ENCODE data around the gene CHCHD5.
"Not testable (repeated sequence)": the region's sequence is repeated elsewhere in the genome, so short reads cannot be mapped to it uniquely, and the experiment has no call there.

CHCHD5 gene

DNA sequence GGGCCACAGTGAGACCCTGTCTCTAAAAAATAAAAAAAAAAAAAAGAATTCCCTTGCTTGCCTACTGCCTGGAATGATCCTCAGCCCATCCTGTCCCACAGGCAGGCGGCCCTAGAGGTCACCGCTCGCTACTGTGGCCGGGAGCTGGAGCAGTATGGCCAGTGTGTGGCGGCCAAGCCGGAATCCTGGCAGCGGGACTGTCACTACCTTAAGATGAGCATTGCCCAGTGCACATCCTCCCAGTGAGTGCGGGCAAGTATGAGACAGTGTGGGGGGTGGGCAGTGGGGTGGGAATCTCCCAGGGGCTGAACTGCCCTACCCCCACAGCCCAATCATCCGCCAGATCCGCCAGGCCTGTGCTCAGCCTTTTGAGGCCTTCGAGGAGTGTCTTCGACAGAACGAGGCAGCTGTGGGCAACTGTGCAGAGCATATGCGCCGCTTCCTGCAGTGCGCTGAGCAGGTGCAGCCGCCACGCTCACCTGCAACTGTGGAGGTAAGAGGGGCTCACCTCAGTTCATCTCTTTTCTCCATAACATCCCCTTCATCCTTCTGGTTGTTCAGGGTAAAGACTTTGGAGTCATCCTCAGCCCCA, 1.6 kb downstream of the CHCHD5 start:
- no peak for DNase-seq (ENCODE audit: low read depth in 2 of 3, low spot score in 2 of 3)

DNA sequence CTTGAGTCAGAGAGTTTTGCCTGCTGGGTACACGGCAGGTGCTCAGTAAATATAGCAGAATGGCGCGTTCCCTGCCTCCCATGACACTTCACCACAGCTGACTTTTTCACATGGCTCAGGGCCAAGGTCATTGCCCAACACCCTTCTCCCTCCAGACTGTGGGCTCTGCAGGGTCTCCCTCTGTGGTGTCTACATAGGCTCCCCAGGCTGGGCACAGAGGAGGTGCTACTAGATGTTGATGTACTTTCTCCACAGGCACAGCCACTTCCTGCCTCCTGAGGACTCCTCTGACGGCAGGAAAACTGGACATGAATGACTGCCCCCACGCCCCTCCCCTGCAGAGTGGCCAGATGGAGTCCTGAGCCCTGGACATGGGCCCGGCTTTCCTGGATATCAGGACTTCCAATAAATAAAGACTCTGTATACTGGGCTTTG, 4.2 kb downstream of the CHCHD5 start:
- no peak for DNase-seq (ENCODE audit: low read depth in 2 of 3, low spot score in 2 of 3)

DNA sequence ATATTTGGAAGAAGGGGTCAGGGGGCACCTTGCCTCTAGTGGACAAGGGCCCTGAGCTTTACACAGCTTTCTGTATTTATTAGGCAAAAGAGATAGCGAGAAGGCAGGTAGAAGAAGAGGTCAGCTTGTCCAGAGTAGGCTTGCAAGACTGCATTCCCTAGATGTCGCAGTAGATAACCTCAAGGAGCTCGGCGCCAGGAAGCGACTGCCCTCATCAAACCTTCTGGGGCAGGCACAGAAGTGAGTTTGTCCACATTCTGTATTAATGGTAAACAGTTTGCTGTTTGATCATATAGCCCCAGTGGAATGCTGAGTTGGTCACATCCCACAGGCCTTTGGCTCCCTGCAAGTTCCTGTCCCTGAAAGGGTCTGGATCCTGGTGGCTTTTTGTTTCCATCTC, 7.0 kb downstream of the CHCHD5 start:
- no peak for DNase-seq (ENCODE audit: low read depth in 2 of 3, low spot score in 2 of 3)

DNA sequence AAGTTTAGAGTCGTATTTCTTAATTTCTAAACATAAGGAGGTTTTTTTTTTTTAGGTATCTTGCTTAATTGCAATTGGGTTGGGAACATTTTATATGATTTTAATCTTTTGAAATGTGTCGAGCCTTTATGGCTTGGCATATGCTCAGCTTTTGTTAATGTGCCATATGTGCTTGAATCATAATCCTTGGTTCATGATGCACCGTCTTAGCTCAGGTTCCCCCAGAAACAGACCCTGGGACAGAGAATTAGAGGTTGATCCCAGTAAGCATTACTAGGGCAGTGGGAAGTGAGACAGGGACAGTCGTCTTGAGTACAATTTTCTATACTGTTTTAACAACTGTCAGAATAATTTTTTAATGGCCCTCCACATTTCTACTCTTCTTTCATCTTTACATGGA, 9.3 kb downstream of the CHCHD5 start:
- DNase-seq (ENCODE audit: low read depth in 2 of 3, low spot score in 2 of 3), result no peak

DNA sequence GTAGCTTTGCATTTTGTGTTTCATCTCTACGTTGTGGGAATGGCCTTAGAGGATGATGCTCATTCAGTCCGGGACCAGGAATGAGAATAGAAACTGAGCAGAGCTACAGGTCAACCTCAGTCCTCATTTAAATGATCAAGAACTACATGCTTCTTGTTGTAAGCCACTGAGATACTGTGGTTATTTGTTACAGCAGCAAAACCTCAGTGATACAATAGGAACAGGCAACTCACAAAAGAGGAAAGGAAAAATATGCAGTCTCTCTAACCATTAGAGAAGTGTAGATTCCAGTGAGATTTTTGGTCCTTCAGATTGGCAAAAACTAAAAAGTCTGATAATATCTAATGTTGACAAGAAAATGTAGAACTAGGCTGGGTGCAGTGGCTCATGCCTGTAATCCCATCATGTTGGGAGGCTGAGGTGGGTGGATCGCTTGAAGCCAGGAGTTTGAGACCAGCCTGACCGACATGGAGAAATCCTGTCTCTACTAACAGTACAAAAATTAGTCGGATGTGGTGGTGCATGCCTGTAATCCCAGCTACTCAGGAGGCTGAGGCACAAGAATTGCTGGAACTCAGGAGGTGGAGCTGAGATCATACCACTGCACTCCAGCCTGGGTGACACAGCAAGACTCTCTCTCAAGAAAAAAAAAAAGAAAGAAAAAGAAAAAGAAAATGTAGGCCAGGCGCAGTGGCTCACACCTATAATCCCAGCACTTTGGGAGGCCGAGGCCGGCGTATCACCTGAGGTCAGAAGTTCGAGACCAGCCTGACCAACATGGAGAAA, 13.3 kb downstream of the CHCHD5 start:
- no peak for DNase-seq (ENCODE audit: low read depth in 2 of 3, low spot score in 2 of 3)

DNA sequence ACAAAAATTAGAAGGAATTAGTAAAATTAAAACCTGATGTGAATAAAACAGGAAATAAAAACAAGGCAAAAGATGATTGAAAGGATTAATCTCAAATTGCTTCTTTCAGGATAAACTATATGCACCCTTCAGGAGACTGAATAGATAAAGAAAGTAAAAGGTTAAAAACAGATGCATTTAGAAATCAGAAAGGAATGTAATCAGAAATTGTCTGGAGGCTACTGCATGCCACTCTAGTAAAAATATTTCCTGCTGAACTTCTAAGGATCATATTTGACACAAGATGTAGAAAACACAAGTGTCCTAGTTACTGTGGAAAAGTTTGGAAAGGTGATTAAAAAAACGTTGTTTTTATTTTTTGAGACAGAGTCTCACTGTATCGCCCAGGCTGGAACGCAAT, 16.2 kb downstream of the CHCHD5 start:
- no peak for DNase-seq (ENCODE audit: low read depth in 2 of 3, low spot score in 2 of 3)

DNA sequence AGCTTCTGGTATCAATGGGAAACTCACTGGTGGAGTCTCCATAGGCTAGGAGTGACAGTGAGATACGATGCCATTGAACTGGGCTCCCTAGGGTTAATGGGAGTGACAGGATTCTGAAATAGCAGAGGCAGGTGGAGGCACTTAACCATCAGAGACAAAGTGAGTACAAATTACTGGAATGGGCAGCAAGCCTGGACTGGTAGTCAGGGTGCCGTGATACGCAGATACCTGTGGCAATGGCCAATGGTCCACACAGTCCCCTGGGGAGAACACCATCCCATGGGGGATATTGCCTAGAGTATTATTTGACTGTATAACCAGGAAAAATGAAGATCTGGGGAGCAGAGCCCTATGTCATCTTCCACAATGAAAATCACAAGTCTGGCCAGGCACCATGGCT, 17.3 kb downstream of the CHCHD5 start:
- DNase-seq (ENCODE audit: low read depth in 2 of 3, low spot score in 2 of 3), result no peak

DNA sequence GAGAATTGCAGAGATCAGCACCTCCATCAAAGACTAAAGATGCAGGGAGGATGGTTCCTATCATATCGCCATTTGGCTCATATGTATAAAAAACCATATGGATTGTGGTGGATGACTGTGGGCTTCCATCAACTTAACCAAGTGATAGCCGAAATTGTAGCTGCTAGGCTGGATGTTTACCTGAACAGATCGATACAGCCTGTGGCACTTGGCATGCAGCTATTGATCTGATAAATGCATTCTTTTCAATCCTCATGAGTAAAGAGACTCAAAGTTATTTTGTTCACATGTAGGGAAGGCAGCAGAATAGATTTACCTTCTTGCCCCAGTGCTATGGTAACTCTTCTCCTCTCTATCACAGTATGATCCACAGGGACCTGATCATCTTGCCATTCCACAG, 18.5 kb downstream of the CHCHD5 start:
- no peak for DNase-seq (ENCODE audit: low read depth in 2 of 3, low spot score in 2 of 3)

DNA sequence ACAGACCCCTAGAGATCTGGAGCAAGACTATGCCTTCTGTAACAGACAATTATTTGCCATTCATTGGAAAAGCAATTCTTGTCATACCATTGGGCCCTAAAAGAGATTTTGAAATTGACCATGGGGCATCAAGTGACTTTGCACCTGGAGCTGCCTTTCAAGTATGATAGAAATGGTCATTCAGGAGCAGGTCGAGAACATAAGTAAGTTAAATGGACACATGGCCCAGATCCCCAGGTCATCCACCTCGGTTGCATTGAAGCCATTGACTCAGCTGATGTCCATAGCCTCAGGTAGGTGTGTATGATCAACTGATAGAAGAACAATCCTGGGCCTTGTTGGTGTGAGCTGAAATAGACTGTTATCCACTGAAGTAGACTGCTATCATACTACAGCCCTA, 19.3 kb downstream of the CHCHD5 start:
- DNase-seq (ENCODE audit: low read depth in 2 of 3, low spot score in 2 of 3), result no peak

DNA sequence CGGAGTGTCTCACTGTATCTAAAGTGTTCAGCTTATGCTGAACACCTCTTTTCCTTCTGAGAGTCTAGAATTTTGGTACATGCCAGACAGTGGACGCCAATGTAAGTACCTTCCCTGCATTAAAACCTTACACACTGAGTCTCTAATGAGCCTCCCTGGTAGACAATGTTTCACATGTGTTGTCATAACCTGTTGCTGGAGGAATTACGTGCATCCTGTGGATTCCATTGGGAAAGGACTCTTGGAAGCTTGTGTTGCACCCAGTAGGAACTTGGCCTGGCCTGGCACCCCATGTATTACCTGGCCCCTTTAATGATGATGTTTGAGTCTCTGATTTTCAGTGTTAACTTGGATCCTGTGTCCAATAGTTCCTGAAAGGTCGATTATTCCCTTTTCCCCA, 20.5 kb downstream of the CHCHD5 start:
- DNase-seq (ENCODE audit: low read depth in 2 of 3, low spot score in 2 of 3), result no peak

DNA sequence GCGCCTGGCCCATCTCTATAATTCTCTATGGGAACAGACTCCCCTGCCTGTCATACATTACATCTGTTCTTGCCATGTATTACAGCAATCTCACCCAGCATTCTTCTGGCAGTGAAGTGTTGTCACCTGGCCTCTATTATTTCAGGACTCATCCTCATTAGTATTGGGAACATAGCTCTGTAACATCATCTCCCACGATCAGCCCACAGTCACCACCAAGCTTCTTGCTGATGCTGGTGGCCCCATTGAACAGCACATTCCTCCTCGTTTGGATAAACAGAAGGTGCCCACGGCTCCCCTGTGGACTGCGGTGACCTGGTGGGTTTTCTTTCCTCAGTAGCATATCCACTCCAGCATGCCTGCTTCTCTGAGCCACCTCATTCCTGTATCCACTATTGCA, 21.5 kb downstream of the CHCHD5 start:
- no peak for DNase-seq (ENCODE audit: low read depth in 2 of 3, low spot score in 2 of 3)

DNA sequence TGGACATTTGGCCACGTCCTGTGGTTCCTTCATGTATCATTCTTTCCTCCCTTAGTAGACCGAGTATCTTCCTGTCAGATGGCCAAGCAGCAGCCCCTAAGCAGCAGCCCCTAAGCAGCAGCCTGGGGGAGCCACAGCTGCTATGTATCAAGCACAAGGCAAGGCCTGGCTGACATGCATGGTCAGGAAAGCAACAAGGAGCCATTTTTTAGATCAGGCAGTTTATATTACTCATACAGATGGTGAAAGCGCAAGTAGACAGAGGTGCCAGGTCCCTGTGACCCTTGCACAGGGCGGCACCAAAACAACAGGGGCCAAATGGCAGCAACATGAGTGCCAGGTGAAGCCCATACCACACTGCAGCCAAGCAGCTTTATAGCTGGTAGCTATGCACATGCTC, 22.1 kb downstream of the CHCHD5 start:
- no peak for DNase-seq (ENCODE audit: low read depth in 2 of 3, low spot score in 2 of 3)

DNA sequence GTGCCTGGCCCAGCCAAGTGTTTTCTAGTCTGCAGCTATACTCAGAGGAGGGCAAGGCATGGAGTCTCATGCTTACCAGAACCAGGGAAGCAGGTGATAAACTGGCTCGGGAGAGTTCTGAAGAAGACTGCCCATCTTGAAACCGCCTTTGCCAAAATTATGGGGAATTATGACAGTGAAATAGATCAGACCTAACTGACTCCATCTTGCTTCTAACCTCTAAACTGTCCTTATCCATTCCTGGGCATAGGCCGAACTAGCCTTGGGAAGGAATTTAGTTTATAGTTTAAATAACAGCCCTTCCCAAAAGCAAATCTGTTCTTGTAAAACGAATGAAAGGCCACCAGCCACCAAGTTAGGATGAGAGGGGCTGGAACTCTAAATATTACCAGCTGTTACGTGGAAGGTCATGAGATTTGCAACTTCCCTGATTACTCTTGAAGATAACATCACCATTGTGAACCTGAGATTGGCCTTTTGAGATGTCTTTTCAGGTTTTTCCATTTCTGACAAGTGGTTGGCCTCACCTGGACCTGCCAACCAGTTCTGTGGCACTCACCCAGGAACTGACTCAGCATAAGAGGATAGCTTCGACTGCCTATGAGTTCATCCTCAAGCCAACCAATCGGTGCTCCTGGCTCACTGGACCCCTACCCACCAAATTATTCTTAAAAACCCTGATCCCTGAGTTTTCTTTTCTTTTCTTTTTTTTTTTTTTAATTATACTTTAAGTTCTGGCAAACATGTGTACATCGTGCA, 23.4 kb downstream of the CHCHD5 start:
- DNase-seq (ENCODE audit: low read depth in 2 of 3, low spot score in 2 of 3), result no peak

DNA sequence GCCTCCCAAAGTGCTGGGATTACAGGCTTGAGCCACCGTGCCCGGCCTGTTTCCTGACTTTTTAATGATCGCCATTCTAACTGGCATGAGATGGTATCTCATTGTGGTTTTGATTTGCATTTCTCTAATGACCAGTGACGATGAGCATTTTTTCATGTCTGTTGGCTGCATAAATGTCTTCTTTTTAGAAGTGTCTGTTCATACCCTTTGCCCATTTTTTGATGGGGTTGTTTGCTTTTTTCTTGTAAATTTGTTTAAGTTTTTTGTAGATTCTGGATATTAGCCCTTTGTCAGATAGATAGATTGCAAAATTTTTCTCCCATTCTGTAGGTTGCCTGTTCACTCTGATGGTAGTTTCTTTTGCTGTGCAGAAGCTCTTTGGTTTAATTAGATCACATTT, 24.9 kb downstream of the CHCHD5 start:
- DNase-seq (ENCODE audit: low read depth in 2 of 3, low spot score in 2 of 3), result not testable (repeated sequence)

DNA sequence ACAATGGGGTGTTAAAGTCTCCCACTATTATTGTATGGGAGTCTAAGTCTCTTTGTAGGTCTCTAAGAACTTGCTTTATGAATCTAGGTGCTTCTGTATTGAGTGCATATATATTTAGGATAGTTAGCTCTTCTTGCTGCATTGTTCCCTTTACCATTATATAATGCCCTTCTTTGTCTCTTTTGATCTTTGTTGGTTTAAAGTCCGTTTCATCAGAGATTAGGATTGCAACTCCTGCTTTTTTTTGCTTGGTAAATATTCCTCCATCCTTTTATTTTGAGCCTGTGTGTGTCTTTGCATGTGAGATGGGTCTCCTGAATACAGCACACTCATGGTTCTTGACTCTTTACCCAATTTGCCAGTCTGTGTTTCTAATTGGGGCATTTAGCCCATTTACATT, 27.9 kb downstream of the CHCHD5 start:
- DNase-seq (ENCODE audit: low read depth in 2 of 3, low spot score in 2 of 3), result not testable (repeated sequence)

DNA sequence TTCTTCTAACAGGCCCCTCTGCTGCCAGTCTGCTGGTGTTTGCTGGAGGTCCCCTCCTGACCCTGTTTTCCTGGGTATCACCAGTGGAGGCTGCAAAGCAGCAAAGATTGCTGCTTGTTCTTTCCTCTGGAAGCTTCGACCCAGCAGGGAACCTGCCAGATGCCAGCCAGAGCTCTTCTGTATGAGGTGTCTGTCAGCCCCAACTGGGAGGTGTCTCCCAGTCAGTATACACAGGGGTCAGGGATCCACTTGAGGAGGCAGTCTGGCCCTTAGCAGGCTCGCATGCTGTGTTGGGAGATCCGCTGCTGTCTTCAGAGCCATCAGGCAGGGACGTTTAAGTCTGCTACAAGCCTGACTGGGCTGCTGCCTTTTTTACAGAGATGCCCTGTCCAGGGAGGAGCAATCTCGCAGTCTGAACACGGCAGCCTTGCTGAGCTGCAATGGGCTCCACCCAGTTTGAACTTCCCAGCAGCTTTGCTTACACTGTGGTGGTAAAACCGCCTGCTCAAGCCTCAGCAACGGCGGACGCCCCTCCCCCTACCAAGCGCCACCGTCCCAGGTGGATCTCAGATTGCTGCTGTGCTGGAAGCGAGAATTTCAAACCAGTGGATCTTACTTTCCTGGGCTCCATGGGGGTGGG, 29.9 kb downstream of the CHCHD5 start:
- no peak for DNase-seq (ENCODE audit: low read depth in 2 of 3, low spot score in 2 of 3)

DNA sequence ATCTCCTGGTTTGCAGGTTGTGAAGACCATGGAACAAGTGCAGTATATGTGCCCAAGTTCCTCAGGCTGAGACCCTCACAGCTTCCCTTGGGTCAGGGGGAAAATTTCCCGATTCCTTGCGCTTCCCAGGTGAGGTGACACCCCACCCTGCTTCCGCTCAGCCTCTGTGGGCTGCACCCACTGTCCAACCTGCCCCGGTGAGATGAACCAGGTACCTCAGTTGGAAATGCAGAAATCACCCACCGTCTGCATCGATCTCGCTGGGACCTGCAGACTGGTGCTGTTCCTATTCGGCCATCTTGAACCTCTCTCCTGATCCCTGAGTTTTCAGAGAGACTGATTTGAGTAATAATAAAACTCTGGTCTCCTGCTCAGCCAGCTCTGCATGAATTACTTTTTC, 30.6 kb downstream of the CHCHD5 start:
- no peak for DNase-seq (ENCODE audit: low read depth in 2 of 3, low spot score in 2 of 3)

DNA sequence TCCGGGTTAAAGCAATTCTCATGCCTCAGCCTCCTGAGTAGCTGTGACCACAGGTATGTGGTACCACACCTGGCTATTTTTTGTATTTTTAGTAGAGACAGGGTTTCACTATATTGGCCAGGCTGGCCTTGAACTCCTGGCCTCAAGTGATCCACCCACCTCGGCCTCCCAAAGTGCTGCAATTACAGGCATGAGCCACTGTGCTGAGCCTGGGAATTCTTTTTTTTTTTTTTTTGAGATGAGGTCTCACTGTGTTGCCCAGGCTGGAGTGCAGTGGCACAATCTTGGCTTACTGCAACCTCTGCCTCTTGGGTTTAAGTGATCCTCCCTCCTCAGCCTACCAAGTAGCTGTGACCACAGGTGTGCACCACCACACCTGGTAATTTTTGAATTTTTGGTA, 31.4 kb downstream of the CHCHD5 start:
- not testable (repeated sequence) for DNase-seq (ENCODE audit: low read depth in 2 of 3, low spot score in 2 of 3)

DNA sequence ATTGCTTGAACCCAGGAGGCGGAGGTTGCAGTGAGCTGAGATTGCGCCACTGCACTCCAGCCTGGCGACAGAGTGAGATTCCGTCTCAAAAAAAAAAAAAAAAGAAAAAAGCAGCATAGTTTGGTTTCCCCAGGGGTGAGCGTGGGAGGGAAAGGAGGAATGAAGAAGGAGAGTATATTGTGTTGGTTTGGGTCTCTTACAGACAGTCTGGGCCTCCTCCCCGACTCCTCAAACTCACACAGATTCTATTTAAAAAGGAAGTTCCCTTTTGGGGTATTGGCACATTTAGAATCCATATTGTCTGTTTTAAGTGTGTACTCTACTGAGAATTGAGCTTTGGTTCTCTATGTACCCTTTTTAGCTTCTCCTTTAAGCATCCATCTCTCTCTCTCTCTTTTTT, 34.0 kb downstream of the CHCHD5 start:
- DNase-seq (ENCODE audit: low read depth in 2 of 3, low spot score in 2 of 3), result no peak

DNA sequence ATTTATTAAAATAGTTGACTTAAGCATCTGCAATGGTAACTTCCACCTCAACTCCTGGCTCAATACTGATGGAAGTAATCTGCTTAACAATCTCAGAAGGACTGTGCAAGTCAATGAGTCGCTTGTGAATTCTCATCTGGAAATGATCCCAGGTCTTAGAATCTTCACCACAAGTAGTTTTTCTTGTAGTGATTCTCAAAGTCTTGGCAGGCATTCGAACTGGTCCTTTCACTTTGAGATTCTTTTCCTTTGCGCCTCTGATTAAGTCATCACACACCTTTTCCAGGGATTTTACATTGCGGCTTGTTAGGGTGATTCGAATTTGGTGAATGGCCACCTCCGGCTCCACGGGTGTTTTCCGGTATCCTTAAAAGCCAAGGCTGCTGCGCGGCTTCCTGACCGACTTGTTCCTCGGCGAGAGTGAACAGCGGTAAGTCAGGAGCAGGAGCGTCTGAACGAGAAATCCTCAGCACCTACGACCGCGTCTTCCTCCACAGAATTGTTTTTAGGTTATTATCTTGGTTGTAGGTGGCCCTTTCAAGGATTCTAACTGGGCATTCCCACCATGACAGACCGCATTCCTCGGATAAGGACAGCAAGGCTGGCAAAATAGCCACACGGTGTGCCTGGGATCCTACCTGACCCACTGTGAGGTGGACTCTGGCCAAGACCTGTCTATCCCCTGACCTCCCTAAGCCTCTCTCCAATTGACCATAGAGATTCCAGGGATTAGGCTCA, 37.5 kb downstream of the CHCHD5 start:
- DNase-seq (ENCODE audit: low read depth in 2 of 3, low spot score in 2 of 3), result no peak

DNA sequence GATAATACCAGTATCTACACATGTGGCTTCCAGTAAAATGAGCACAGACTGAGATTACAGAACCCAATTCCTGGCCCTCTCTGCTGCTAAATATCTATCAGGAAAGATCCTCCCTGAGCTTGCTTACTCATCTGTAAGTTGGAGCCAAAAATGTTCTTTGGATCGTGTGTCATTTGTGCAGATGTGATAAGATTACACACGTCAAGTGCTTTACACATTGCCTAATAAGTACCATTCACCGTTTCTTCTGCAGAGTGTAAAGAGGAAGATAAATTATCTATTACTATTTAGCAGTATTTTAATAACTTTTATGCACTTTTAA, 38.1 kb downstream of the CHCHD5 start:
- DNase-seq (ENCODE audit: low read depth in 2 of 3, low spot score in 2 of 3), result no peak

Measured in activated CD8-positive, alpha-beta memory T cell treated with anti-CD3 and anti-CD28 coated beads for 48 hours (primary cell).